IPS DF 6.9 (cell line): ENCODE measurements around the gene SPEF2.

ENCODE experiments used
- DNase-seq: peaks from one replicate; pipeline ENCODE4 v3.0.0-alpha.2; 2013; ENCODE audit warnings: low read depth, low spot score
- H3K27ac ChIP-seq: one replicate; pipeline ENCODE4 v1.5.1; 2013; ENCODE audit warnings: low read length, control low read depth
- H3K27me3 ChIP-seq: 2 replicates; pipeline ENCODE4 v1.6.1; 2013; ENCODE audit warnings: mild to moderate bottlenecking, low read length; ENCODE audit not compliant: control insufficient read depth, insufficient read depth
- H3K36me3 ChIP-seq: 2 replicates; pipeline ENCODE4 v1.6.1; 2013; ENCODE audit warnings: low read length; ENCODE audit not compliant: control insufficient read depth, insufficient read depth
- H3K4me1 ChIP-seq: 2 replicates; pipeline ENCODE4 v1.6.1; 2013; ENCODE audit warnings: low read length; ENCODE audit not compliant: control insufficient read depth, insufficient read depth
- H3K4me3 ChIP-seq: 2 replicates; pipeline ENCODE4 v1.5.1; 2013; ENCODE audit warnings: mild to moderate bottlenecking, low read length
- H3K9me3 ChIP-seq: 2 replicates; pipeline ENCODE4 v1.6.1; 2013; ENCODE audit warnings: low read length, inconsistent platforms; ENCODE audit not compliant: control insufficient read depth, insufficient read depth
- WGBS: extraction: QIAGEN DNeasy Blood & Tissue Kit; methylation state at CpG from one replicate; pipeline ENCODE4 v1.1.7; 2013; ENCODE audit warnings: mixed read lengths, missing lambda C conversion rate; ENCODE audit not compliant: insufficient read length, insufficient coverage; 5-methylcytosine and 5-hydroxymethylcytosine counted together

SPEF2 gene

DNA sequence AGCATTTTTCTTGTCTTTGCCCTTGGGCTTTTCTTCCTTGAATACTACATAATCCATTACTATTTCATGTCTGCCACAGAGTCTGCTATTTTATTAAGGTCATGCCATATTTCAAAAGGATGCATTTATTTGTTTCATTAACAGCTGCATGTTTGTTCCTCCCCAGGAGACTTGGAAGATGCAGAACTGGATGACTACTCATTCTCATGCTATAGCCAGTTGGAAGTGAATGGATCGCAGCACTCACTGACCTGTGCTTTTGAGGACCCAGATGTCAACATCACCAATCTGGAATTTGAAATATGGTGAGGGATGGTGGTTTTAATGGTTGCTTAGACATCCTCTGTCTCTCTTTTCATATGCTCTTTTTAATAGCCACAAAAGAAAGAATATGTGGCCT lies 243.0 kb downstream of the SPEF2 start:
- no peaks in the 10 kb centered on the region for H3K27me3 ChIP-seq
- no peaks in the 10 kb centered on the region; the same call in 1 of the 2 replicates for H3K4me1 ChIP-seq
- no peak overlapping the region for H3K27ac ChIP-seq
- H3K9me3 ChIP-seq, result no peaks in the 10 kb centered on the region
- H3K36me3 ChIP-seq, result no peaks in the 10 kb centered on the region
- no peak overlapping the region for H3K4me3 ChIP-seq
- no CpG with 5 or more reads among the region's 1 CpG for WGBS
- no peak for DNase-seq

GRCh38 chr5:35861718-35862117 lies 244.1 kb downstream of the SPEF2 start:
- Histone ChIP-seq H3K36me3 (no peaks in the 10 kb centered on the region), H3K27me3 (no peaks in the 10 kb centered on the region), H3K9me3 (no peaks in the 10 kb centered on the region), H3K27ac (no peak overlapping the region), H3K4me3 (no peak overlapping the region), H3K4me1 (no peaks in the 10 kb centered on the region; the same call in 1 of the 2 replicates)
- no CpG with 5 or more reads among the region's 1 CpG for WGBS
- DNase-seq, result no peak

DNA sequence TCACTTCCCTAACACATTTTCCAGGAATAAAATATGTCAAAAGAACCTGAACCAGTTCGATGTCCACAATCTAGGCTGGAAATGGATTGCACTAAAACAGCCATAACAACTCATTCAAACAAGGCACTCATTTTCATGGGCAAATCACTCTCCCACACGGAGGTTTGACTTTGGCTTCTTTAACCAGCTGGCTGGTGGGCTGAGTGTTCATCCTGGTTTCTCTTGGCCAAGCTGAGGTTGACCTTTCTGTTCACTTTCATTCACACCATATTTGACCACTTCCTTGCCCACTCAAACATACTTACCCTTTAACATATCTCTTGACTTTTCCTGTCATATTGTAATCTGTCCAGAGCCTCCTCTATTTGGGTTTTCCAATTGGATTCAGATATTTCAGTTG lies 244.5 kb downstream of the SPEF2 start:
- H3K36me3 ChIP-seq, result no peaks in the 10 kb centered on the region
- no peak overlapping the region for H3K4me3 ChIP-seq
- no peaks in the 10 kb centered on the region for H3K27me3 ChIP-seq
- no peak for DNase-seq
- no peaks in the 10 kb centered on the region for H3K9me3 ChIP-seq
- no peak overlapping the region for H3K27ac ChIP-seq
- no CpG with 5 or more reads among the region's 2 CpGs for WGBS
- H3K4me1 ChIP-seq, result no peaks in the 10 kb centered on the region; the same call in 1 of the 2 replicates

- H3K9me3 ChIP-seq, result no peaks in the 10 kb centered on the region
- DNase-seq, result no peak
- no peaks in the 10 kb centered on the region for H3K36me3 ChIP-seq
- no peak overlapping the region for H3K4me3 ChIP-seq
- no CpG with 5 or more reads among the region's 3 CpGs for WGBS
- no peak overlapping the region for H3K27ac ChIP-seq
- H3K27me3 ChIP-seq, result no peaks in the 10 kb centered on the region
- H3K4me1 ChIP-seq, result no peaks in the 10 kb centered on the region; the same call in 1 of the 2 replicates
Measured at GRCh38 chr5:35863159-35863558, 245.5 kb downstream of the SPEF2 start.
